Loucy (cell line): Measurements from ENCODE around the gene UMODL1.

Experiments
- H2AFZ ChIP-seq: fragments of 200-600 bp; sonication (generic); 2 replicates; pipeline ENCODE4 v1.6.0; 2016; ENCODE audit warnings: antibody characterized with exemption, mild to moderate bottlenecking, low read length, moderate library complexity
- H3F3A ChIP-seq: fragments of 200-600 bp; 2 replicates; pipeline ENCODE4 v1.6.0; 2016; ENCODE audit warnings: antibody characterized with exemption, low read depth, mild to moderate bottlenecking
- H3K27me3 ChIP-seq: fragments of 200-600 bp; sonication (generic); 2 replicates; pipeline ENCODE4 v1.6.1; 2014; ENCODE audit warnings: low read length, mild to moderate bottlenecking; ENCODE audit not compliant: insufficient read depth, poor library complexity, severe bottlenecking
- H3K36me3 ChIP-seq: fragments of 200-600 bp; sonication (generic); 2 replicates; pipeline ENCODE4 v1.6.1; 2016; ENCODE audit warnings: low read length; ENCODE audit not compliant: insufficient read depth
- H3K4me1 ChIP-seq: fragments of 200-600 bp; sonication (generic); 2 replicates; pipeline ENCODE4 v1.5.1; 2014; ENCODE audit warnings: low read length, mild to moderate bottlenecking; ENCODE audit not compliant: insufficient read depth, poor library complexity, severe bottlenecking
- H3K4me2 ChIP-seq: fragments of 200-600 bp; sonication (generic); 2 replicates; pipeline ENCODE4 v1.6.0; 2014; ENCODE audit warnings: antibody characterized with exemption, low read length, low read depth, mild to moderate bottlenecking; ENCODE audit not compliant: poor library complexity, severe bottlenecking
- H3K4me3 ChIP-seq: fragments of 200-600 bp; sonication (generic); 2 replicates; pipeline ENCODE4 v1.5.1; 2014; ENCODE audit warnings: low read length, mild to moderate bottlenecking, mixed read lengths; ENCODE audit not compliant: poor library complexity, severe bottlenecking
- H3K79me2 ChIP-seq: fragments of 200-600 bp; sonication (generic); 2 replicates; pipeline ENCODE4 v1.6.1; 2014; ENCODE audit warnings: low read length; ENCODE audit not compliant: insufficient read depth
- H3K9ac ChIP-seq: fragments of 200-600 bp; sonication (generic); 2 replicates; pipeline ENCODE4 v1.6.0; 2014; ENCODE audit warnings: mild to moderate bottlenecking, low read depth, low read length, moderate library complexity; ENCODE audit not compliant: poor library complexity, severe bottlenecking
- H3K9me2 ChIP-seq: fragments of 200-600 bp; sonication (generic); replicated peaks from 2 replicates; pipeline ENCODE4 v1.6.1; 2016; ENCODE audit warnings: low read depth, low read length, mixed read lengths
- H3K9me3 ChIP-seq: fragments of 200-600 bp; sonication (generic); 2 replicates; pipeline ENCODE4 v1.6.1; 2014; ENCODE audit warnings: mild to moderate bottlenecking, antibody characterized with exemption, low read length, low read depth; ENCODE audit not compliant: insufficient read depth
- H4K20me1 ChIP-seq: fragments of 200-600 bp; sonication (generic); 2 replicates; pipeline ENCODE4 v1.6.0; 2014; ENCODE audit warnings: antibody characterized with exemption, low read length, mild to moderate bottlenecking; ENCODE audit not compliant: insufficient read depth, poor library complexity, severe bottlenecking
- CTCF ChIP-seq: fragments of 200-600 bp; sonication (generic); conservative IDR thresholded peaks from 2 replicates; pipeline ENCODE4 v1.5.1; 2014; ENCODE audit warnings: mild to moderate bottlenecking, antibody characterized with exemption, low read length
- EZH2phosphoT487 ChIP-seq: fragments of 200-600 bp; IDR thresholded peaks from 2 replicates; pipeline ENCODE4 v1.6.1; 2018; ENCODE audit warnings: antibody characterized with exemption, mild to moderate bottlenecking, moderate library complexity, borderline replicate concordance

UMODL1 gene

GRCh38 chr21:42042651-42043050, 28.5 kb upstream of the UMODL1 start:
- H3K9ac ChIP-seq, result no peak overlapping the region
- H3K36me3 ChIP-seq, result no peaks in the 10 kb centered on the region
- no peak overlapping the region for H3K4me2 ChIP-seq
- H2AFZ ChIP-seq, result no peak overlapping the region
- no peaks in the 10 kb centered on the region for H3K27me3 ChIP-seq
- no peaks in the 10 kb centered on the region for H3K79me2 ChIP-seq
- H3K9me2 ChIP-seq, result no peaks in the 10 kb centered on the region
- no peaks in the 10 kb centered on the region for H3K9me3 ChIP-seq
- no peaks in the 10 kb centered on the region for H3F3A ChIP-seq
- H3K4me1 ChIP-seq, result peaks cover 20% of the 10 kb centered on the region
- H4K20me1 ChIP-seq, result no peaks in the 10 kb centered on the region
- TF ChIP-seq EZH2phosphoT487 (no peak), CTCF (no peak)
- H3K4me3 ChIP-seq, result no peak overlapping the region

GRCh38 chr21:42043201-42043895, 27.8 kb upstream of the UMODL1 start:
- Histone ChIP-seq H3K4me2 (no peak overlapping the region), H3K4me1 (peaks cover 27% of the 10 kb centered on the region), H3K9me3 (no peaks in the 10 kb centered on the region), H3F3A (no peaks in the 10 kb centered on the region), H3K79me2 (no peaks in the 10 kb centered on the region), H3K4me3 (no peak overlapping the region), H2AFZ (no peak overlapping the region), H3K9me2 (no peaks in the 10 kb centered on the region), H4K20me1 (no peaks in the 10 kb centered on the region), H3K9ac (no peak overlapping the region), H3K36me3 (no peaks in the 10 kb centered on the region), H3K27me3 (no peaks in the 10 kb centered on the region)
- TF ChIP-seq CTCF (no peak), EZH2phosphoT487 (no peak)

- Histone ChIP-seq H3K9ac (no peak overlapping the region), H3K79me2 (no peaks in the 10 kb centered on the region), H3K4me3 (no peak overlapping the region), H4K20me1 (no peaks in the 10 kb centered on the region), H3K9me2 (no peaks in the 10 kb centered on the region), H2AFZ (no peak overlapping the region), H3K27me3 (no peaks in the 10 kb centered on the region), H3F3A (no peaks in the 10 kb centered on the region), H3K36me3 (no peaks in the 10 kb centered on the region), H3K4me1 (peaks cover 28% of the 10 kb centered on the region), H3K4me2 (no peak overlapping the region), H3K9me3 (no peaks in the 10 kb centered on the region)
- TF ChIP-seq EZH2phosphoT487 (no peak), CTCF (no peak)
Measured at GRCh38 chr21:42043961-42044360, 27.2 kb upstream of the UMODL1 start.
